ENCODE data around the gene CDH4. TPM values are rescaled to one million over a fixed set of nuclear protein-coding genes. Genes with fewer than 3 reads are reported as not detected.

CDH4 gene
- total and polyA plus RNA-seq, 2 of the 13 experiments (the other 11 are each of a cell fraction or from before 2014, with no cell fraction given), result not detected

- TF ChIP-seq FUBP1 (CRISPR knock-in tag; IDR thresholded peaks at IDR 0.05; ENCODE audit: borderline replicate concordance) (no peak), HDAC2 (CRISPR knock-in tag; IDR thresholded peaks at IDR 0.05) (no peak)
Measured at GRCh38 chr20:61535091-61535490, 283.0 kb downstream of the CDH4 start (continued).

- H3K9ac ChIP-seq (ENCODE audit: insufficient read depth, low read depth, low read length), result no peak overlapping the region
- H3K4me3 ChIP-seq (replicated peaks in 1 of 3; ENCODE audit: insufficient read depth in 1 of 3, low read depth in 2 of 3, low read length in 3 of 3), result no peak overlapping the region
- no peak overlapping the region for H3K4me2 ChIP-seq (ENCODE audit: low read depth, low read length)
- H4K20me1 ChIP-seq (ENCODE audit: insufficient read depth, low read length), result no peaks in the 10 kb centered on the region; the same call in 1 of the 2 replicates
- H2AFZ ChIP-seq (ENCODE audit: low read length), result no peak overlapping the region
- intact Hi-C loops (cut with micrococcal nuclease; ENCODE audit: unreplicated experiment), result no loop called here
- no peak for TF ChIP-seq ZNF230 (CRISPR knock-in tag; IDR thresholded peaks at IDR 0.05)
- TF ChIP-seq ZNF670 (CRISPR knock-in tag; IDR thresholded peaks at IDR 0.05; ENCODE audit: borderline replicate concordance), result no peak
- no peak for TF ChIP-seq ZNF782 (CRISPR knock-in tag; IDR thresholded peaks at IDR 0.05; ENCODE audit: borderline replicate concordance)
- TF ChIP-seq ZNF773 (CRISPR knock-in tag; IDR thresholded peaks at IDR 0.05; ENCODE audit: borderline replicate concordance), result no peak
- no peak for TF ChIP-seq TEAD3 (CRISPR knock-in tag; optimal IDR thresholded peaks at IDR 0.05; ENCODE audit: borderline replicate concordance)
- no peak for TF ChIP-seq PHB2 (IDR thresholded peaks at IDR 0.05; ENCODE audit: partially characterized antibody)
- TF ChIP-seq NCOA2 (CRISPR knock-in tag; IDR thresholded peaks at IDR 0.05), result no peak
- no peak for TF ChIP-seq SIX4 (CRISPR knock-in tag; IDR thresholded peaks at IDR 0.05)
- TF ChIP-seq BCLAF1 (IDR thresholded peaks at IDR 0.05), result no peak
- no peak for TF ChIP-seq CREBL2 (CRISPR knock-in tag; IDR thresholded peaks at IDR 0.05; ENCODE audit: borderline replicate concordance)
- TF ChIP-seq FUBP1 (CRISPR knock-in tag; IDR thresholded peaks at IDR 0.05; ENCODE audit: borderline replicate concordance), result no peak
- ATAC-seq (no peak), FAIRE-seq (no peak), DNase-seq (ENCODE audit: low spot score) (no peak)
- CTCF ChIA-PET (ENCODE audit: low intra/inter-chr PET ratio, low total read pairs), result no interaction called here
- H3K4me1 ChIP-seq (ENCODE audit: insufficient read depth, low read length), result no peaks in the 10 kb centered on the region
- no peaks in the 10 kb centered on the region for H3K9me3 ChIP-seq (ENCODE audit: low read length)
- in situ Hi-C loops (cut with HindIII; ENCODE audit: extremely low pct_ligation_motif_present, low pct_unique_long_range_greater_than_20kb), result no loop called here
- H3K27me3 ChIP-seq (ENCODE audit: control insufficient read depth in 1 of 2, insufficient read depth in 2 of 2, low read length in 2 of 2), result peaks cover 21 to 80% of the 10 kb centered on the region in 2 experiments; a peak in 4 of 5 replicates
- H3K27ac ChIP-seq (ENCODE audit: extremely low read length, insufficient read depth, low read length), result no peak overlapping the region
- WGBS (ENCODE audit: low lambda C conversion rate), result 16% methylated on average over 12 of the region's 13 CpGs
- BruUV-seq (replicated peaks), result no TSS peak
- no peaks in the 10 kb centered on the region for H3K79me2 ChIP-seq (ENCODE audit: insufficient read depth, low read length)
- POLR2A ChIA-PET, result no interaction called here
- H3K36me3 ChIP-seq (replicated peaks in 1 of 2; ENCODE audit: control insufficient read depth in 1 of 2, insufficient read depth in 2 of 2, low read length in 2 of 2), result no peaks in the 10 kb centered on the region
Measured at GRCh38 chr20:61535536-61535935, 283.5 kb downstream of the CDH4 start.

Measured in HepG2 (cell line).